Tibial nerve (tissue), 4 donors: ENCODE measurements around the gene BACH2. TPM values are rescaled to one million over a fixed set of nuclear protein-coding genes. Genes with fewer than 3 reads are reported as not detected.

Experiments used
- DNase-seq, 2 donors: peaks; one replicate each; pipeline ENCODE4 v3.0.0-alpha.2; 2019; ENCODE audit warnings: low spot score in 2 of 2
- H3K27ac ChIP-seq, 4 donors: fragments of 200-600 bp; sonication (generic) in 3 of 4; one replicate each; pipeline ENCODE4 v1.5.1; 2017 to 2019; ENCODE audit warnings: mild to moderate bottlenecking in 1 of 4
- H3K27me3 ChIP-seq, 2 donors: fragments of 200-600 bp; sonication (generic) in 1 of 2; one replicate each; pipeline versions ENCODE4 v1.5.1 to v1.6.0; 2017 to 2019
- H3K36me3 ChIP-seq, 3 donors: fragments of 200-600 bp; sonication (generic); one replicate each; pipeline ENCODE4 v1.5.1; 2018 to 2019
- H3K4me1 ChIP-seq, 4 donors: fragments of 200-600 bp; sonication (generic) in 3 of 4; one replicate each; pipeline ENCODE4 v1.5.1; 2017 to 2019
- H3K4me3 ChIP-seq, 4 donors: fragments of 200-600 bp; sonication (generic) in 3 of 4; one replicate each; pipeline ENCODE4 v1.5.1; 2017 to 2019; ENCODE audit warnings: mild to moderate bottlenecking in 1 of 4, moderate library complexity in 1 of 4
- H3K9me3 ChIP-seq, 4 donors: fragments of 200-600 bp; sonication (generic) in 3 of 4; one replicate each; pipeline ENCODE4 v1.5.1; 2017 to 2019
- EP300 ChIP-seq, 2 donors: sonication (generic); formaldehyde crosslinking; IDR thresholded peaks; one replicate each; pipeline ENCODE4 v1.6.1; 2017; ENCODE audit warnings: antibody characterized with exemption in 2 of 2, mild to moderate bottlenecking in 1 of 2
- POLR2A ChIP-seq, 2 donors: fragments of 450-650 bp; IDR thresholded peaks; one replicate each; pipeline ENCODE4 v1.6.1; 2017; ENCODE audit warnings: antibody characterized with exemption in 2 of 2, mild to moderate bottlenecking in 2 of 2, moderate library complexity in 2 of 2
- WGBS, 2 donors: methylation state at CpG; one replicate each; pipeline ENCODE4 v1.1.5; 2018; 5-methylcytosine and 5-hydroxymethylcytosine counted together
- total RNA-seq, 4 donors: library from RNA; depleted of rRNA; stranded (reverse); fragments of >200 nt; gene quantifications; one replicate each; pipeline ENCODE4 v1.1.0, GENCODE V29; 2016
- TF ChIP-seq, protein P1 (sequence below), 5 experiments: fragments of 200-600 bp in 3 of 5; fragments of 450-650 bp in 2 of 5; sonication (generic) in 3 of 5; IDR thresholded peaks; one replicate each; pipeline ENCODE4 v1.5.1; 2016 to 2019; ENCODE audit warnings: antibody characterized with exemption in 5 of 5, mild to moderate bottlenecking in 3 of 5, moderate library complexity in 2 of 5

The BACH2 gene
- total RNA-seq, 4 donors from 2014 or later: 4.4 to 11.1 (median 8.4) TPM

GRCh38 chr6:90226257-90226656, 70.4 kb downstream of the BACH2 start:
- Histone ChIP-seq H3K4me3 (no peak overlapping the region), H3K9me3 (peaks cover 0 to 3% (median 0%) of the 10 kb centered on the region in 4 donors), H3K27ac (peak overlapping the region; percentile 52 to 85 (median 80)), H3K36me3 (no peaks in the 10 kb centered on the region), H3K4me1 (peaks cover 0 to 60% (median 33%) of the 10 kb centered on the region in 4 donors), H3K27me3 (no peaks in the 10 kb centered on the region)
- WGBS, 2 donors: 59 to 60% methylated on average over 2 of the region's 2 CpGs
- no peak for TF ChIP-seq EP300 (IDR thresholded peaks at IDR 0.05)
- TF ChIP-seq, protein P1, sequence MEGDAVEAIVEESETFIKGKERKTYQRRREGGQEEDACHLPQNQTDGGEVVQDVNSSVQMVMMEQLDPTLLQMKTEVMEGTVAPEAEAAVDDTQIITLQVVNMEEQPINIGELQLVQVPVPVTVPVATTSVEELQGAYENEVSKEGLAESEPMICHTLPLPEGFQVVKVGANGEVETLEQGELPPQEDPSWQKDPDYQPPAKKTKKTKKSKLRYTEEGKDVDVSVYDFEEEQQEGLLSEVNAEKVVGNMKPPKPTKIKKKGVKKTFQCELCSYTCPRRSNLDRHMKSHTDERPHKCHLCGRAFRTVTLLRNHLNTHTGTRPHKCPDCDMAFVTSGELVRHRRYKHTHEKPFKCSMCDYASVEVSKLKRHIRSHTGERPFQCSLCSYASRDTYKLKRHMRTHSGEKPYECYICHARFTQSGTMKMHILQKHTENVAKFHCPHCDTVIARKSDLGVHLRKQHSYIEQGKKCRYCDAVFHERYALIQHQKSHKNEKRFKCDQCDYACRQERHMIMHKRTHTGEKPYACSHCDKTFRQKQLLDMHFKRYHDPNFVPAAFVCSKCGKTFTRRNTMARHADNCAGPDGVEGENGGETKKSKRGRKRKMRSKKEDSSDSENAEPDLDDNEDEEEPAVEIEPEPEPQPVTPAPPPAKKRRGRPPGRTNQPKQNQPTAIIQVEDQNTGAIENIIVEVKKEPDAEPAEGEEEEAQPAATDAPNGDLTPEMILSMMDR (IDR thresholded peaks at IDR 0.05): no peak
- TF ChIP-seq POLR2A (IDR thresholded peaks at IDR 0.05): no peak
- no peak for DNase-seq

DNA sequence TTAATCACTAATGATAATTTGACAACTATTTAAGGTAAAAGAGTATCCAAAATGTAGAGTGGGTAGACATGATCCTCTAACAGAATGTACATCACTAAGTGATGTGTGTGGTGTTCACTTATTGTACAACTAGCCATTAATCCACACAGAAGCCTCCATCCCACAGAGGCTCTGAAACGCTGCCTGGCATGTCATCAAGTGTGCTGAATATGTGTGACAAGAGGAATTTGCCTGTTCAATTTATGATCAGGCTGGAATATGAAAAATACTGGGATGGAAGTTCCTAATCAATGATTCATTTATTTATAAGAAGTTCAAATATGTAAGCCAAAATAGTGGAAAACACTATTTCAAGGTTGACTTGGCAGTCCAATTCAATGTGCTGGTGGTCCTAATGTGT, 72.4 kb downstream of the BACH2 start:
- no peak overlapping the region for H3K4me3 ChIP-seq
- peaks cover 0 to 3% (median 0%) of the 10 kb centered on the region in 4 donors for H3K9me3 ChIP-seq
- H3K36me3 ChIP-seq: no peaks in the 10 kb centered on the region
- no peak for DNase-seq
- WGBS, 2 donors: 46 to 52% methylated on average over 1 of the region's 1 CpG
- no peaks in the 10 kb centered on the region for H3K27me3 ChIP-seq
- peaks cover under 1 to 48% (median 30%) of the 10 kb centered on the region in 4 donors for H3K4me1 ChIP-seq
- peak overlapping the region in 3 of 4 donors; percentile 61 to 85 (median 84) for H3K27ac ChIP-seq
- no peak for TF ChIP-seq EP300 (IDR thresholded peaks at IDR 0.05)
- TF ChIP-seq, protein P1 (IDR thresholded peaks at IDR 0.05): no peak
- no peak for TF ChIP-seq POLR2A (IDR thresholded peaks at IDR 0.05)

GRCh38 chr6:90222724-90223198, 73.9 kb downstream of the BACH2 start:
- Histone ChIP-seq H3K27me3 (no peaks in the 10 kb centered on the region), H3K36me3 (no peaks in the 10 kb centered on the region), H3K9me3 (peaks cover 0 to 3% (median 0%) of the 10 kb centered on the region in 4 donors), H3K4me1 (peaks cover 4 to 52% (median 33%) of the 10 kb centered on the region in 4 donors), H3K4me3 (no peak overlapping the region), H3K27ac (peak overlapping the region in 2 of 4 donors; percentile 27 to 85)
- 95 to 98% methylated on average over 10 of the region's 10 CpGs for WGBS, 2 donors
- TF ChIP-seq, protein P1 (IDR thresholded peaks at IDR 0.05): no peak
- TF ChIP-seq EP300 (IDR thresholded peaks at IDR 0.05): no peak
- TF ChIP-seq POLR2A (IDR thresholded peaks at IDR 0.05): no peak
- no peak for DNase-seq

DNA sequence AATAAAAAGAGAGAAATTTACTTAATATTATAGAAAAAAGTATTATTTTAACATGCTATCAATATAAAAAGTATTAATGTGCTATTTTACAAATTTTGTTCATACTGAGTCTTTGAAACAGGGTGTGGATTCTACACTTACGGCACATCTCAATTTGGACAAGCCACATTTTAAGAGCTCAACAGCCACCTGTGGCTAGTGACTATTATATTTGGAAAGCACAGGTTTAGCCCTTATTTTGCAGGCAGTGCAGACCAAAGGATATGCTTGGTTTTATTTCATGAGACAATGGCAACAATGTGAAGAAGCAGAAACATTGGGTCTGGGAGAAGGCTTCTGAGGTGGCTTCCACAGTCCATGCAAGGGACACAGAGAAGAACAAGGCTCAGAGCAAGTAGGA, 74.6 kb downstream of the BACH2 start:
- no peak for DNase-seq
- TF ChIP-seq EP300 (IDR thresholded peaks at IDR 0.05) (no peak), POLR2A (IDR thresholded peaks at IDR 0.05) (no peak)
- TF ChIP-seq, protein P1 (IDR thresholded peaks at IDR 0.05): no peak
- H3K4me3 ChIP-seq: no peak overlapping the region
- WGBS, 2 donors: 98 to 100% methylated on average over 1 of the region's 1 CpG
- H3K9me3 ChIP-seq: peaks cover 0 to 3% (median 0%) of the 10 kb centered on the region in 4 donors
- H3K36me3 ChIP-seq: no peaks in the 10 kb centered on the region
- H3K27me3 ChIP-seq: no peaks in the 10 kb centered on the region
- peak overlapping the region in 1 of 4 donors; percentile 95 for H3K27ac ChIP-seq
- H3K4me1 ChIP-seq: peaks cover 4 to 57% (median 38%) of the 10 kb centered on the region in 4 donors

GRCh38 chr6:90221403-90221802, 75.2 kb downstream of the BACH2 start:
- peaks cover 4 to 61% (median 41%) of the 10 kb centered on the region in 4 donors for H3K4me1 ChIP-seq
- H3K27me3 ChIP-seq: no peaks in the 10 kb centered on the region
- H3K9me3 ChIP-seq: peaks cover 0 to 3% (median 0%) of the 10 kb centered on the region in 4 donors
- H3K36me3 ChIP-seq: no peaks in the 10 kb centered on the region
- H3K4me3 ChIP-seq: no peak overlapping the region
- TF ChIP-seq EP300 (IDR thresholded peaks at IDR 0.05) (no peak), POLR2A (IDR thresholded peaks at IDR 0.05) (no peak)
- TF ChIP-seq, protein P1 (IDR thresholded peaks at IDR 0.05): no peak
- DNase-seq: no peak
- peak overlapping the region in 2 of 4 donors; percentile 95 to 96 for H3K27ac ChIP-seq
- 94 to 98% methylated on average over 4 of the region's 4 CpGs for WGBS, 2 donors
